LHCN-M2 (cell line): ENCODE measurements around the gene RBBP4. TPM values are rescaled to one million over a fixed set of nuclear protein-coding genes. Genes with fewer than 3 reads are reported as not detected.
"Not testable (repeated sequence)": the region's sequence is repeated elsewhere in the genome, so short reads cannot be mapped to it uniquely, and the experiment has no call there.

ENCODE experiments used
- DNase-seq: peaks from one replicate; pipeline ENCODE4 v3.0.0-alpha.2; 2012; ENCODE audit warnings: low read depth
- total RNA-seq: library from RNA; depleted of rRNA; stranded (reverse); fragments of >200 nt; gene quantifications from 2 replicates; pipeline ENCODE4 v1.2.3, GENCODE V29; 2014

Gene RBBP4
- total RNA-seq, 1 experiment from 2014 or later, result 150 TPM

GRCh38 chr1:32639489-32640075 lies 11.4 kb upstream of the RBBP4 start:
- DNase-seq, result no peak

GRCh38 chr1:32642292-32642827 lies 8.6 kb upstream of the RBBP4 start:
- DNase-seq, result not testable (repeated sequence)

GRCh38 chr1:32644426-32644825 lies 6.6 kb upstream of the RBBP4 start:
- no peak for DNase-seq

GRCh38 chr1:32647308-32648134 lies 3.5 kb upstream of the RBBP4 start:
- DNase-seq, result no peak

GRCh38 chr1:32650248-32650751 lies 708 bp upstream of the RBBP4 start, which contains the start of gene ZBTB8OS:
Gene ZBTB8OS, minus strand, starts transcription at chr1:32650550. Its CDS starts 21 bp downstream, at chr1:32650529.
- DNase-seq, result peak; percentile 91

GRCh38 chr1:32651461-32652073 lies 559 bp downstream of the RBBP4 start:
- DNase-seq, result no peak

- no peak for DNase-seq
These were observed 1.4 kb downstream of the RBBP4 start for GRCh38 chr1:32652244-32652962.

- DNase-seq, result no peak
These were observed 8.6 kb downstream of the RBBP4 start for GRCh38 chr1:32659581-32659980.

GRCh38 chr1:32665915-32666314 lies 14.9 kb downstream of the RBBP4 start:
- DNase-seq, result no peak

- no peak for DNase-seq
These were observed 16.0 kb downstream of the RBBP4 start for GRCh38 chr1:32666901-32667566.

GRCh38 chr1:32668716-32669115 lies 17.7 kb downstream of the RBBP4 start:
- DNase-seq, result not testable (repeated sequence)

GRCh38 chr1:32676945-32677344 lies 25.9 kb downstream of the RBBP4 start:
- no peak for DNase-seq

GRCh38 chr1:32679993-32680392 lies 29.0 kb downstream of the RBBP4 start:
- DNase-seq, result not testable (repeated sequence)

- DNase-seq, result no peak
These were observed 29.6 kb downstream of the RBBP4 start for GRCh38 chr1:32680642-32681041.

- DNase-seq, result no peak
These were observed 30.5 kb downstream of the RBBP4 start for GRCh38 chr1:32681509-32681908.

GRCh38 chr1:32681999-32682398 lies 31.0 kb downstream of the RBBP4 start:
- DNase-seq, result no peak

- peak; percentile 50 for DNase-seq
These were observed 32.4 kb downstream of the RBBP4 start for GRCh38 chr1:32683397-32683796.

- peak; percentile 84 for DNase-seq
These were observed 33.3 kb downstream of the RBBP4 start for GRCh38 chr1:32684167-32684811.

GRCh38 chr1:32685498-32685897 lies 34.5 kb downstream of the RBBP4 start:
- DNase-seq, result no peak

GRCh38 chr1:32686387-32686786 lies 35.4 kb downstream of the RBBP4 start:
- no peak for DNase-seq
